ENCODE results near the gene SIGLEC15. TPM values are rescaled to one million over a fixed set of nuclear protein-coding genes. Genes with fewer than 3 reads are reported as not detected.

Gene SIGLEC15
- total RNA-seq = 1.2 TPM
- not detected for polyA plus RNA-seq (ENCODE audit: insufficient read depth, low read depth, low replicate concordance)
- long read RNA-seq, donor 1 = 0 reads
- long read RNA-seq, donor 2 = 0 reads
- long read RNA-seq, donor 3 = 0 reads
- long read RNA-seq, donor 4 = 0 reads
- long read RNA-seq, donor 5 = 0 reads
- long read RNA-seq, donor 6 = 0 reads
- long read RNA-seq, donor 7, partial matches to known transcripts = 0 of 2 reads
- long read RNA-seq, donor 7, other reads (novel, unspliced or antisense) = 0 of 2 reads
- long read RNA-seq, donor 8 = 0 reads
- long read RNA-seq, donor 9 = 0 reads
- long read RNA-seq, donor 10 = 0 reads

GRCh38 chr18:45825258-45826044, at the start of gene SIGLEC15:
TSS of gene SIGLEC15 (plus strand) at chr18:45825675. CDS start at chr18:45825729, 54 bp downstream.
- DNase-seq (peak in 1 of 5 donors; percentile 58), FAIRE-seq (no peak)
- no peaks in the 10 kb centered on the region for H3K27me3 ChIP-seq (ENCODE audit: control insufficient read depth, insufficient read depth, low read length)
- no peak within 1 kb of the TSS for H3K4me3 ChIP-seq (ENCODE audit: low read length in 3 of 3)
- peaks cover 0 to 4% (median 3%) of the 10 kb centered on the region in 3 donors for H3K4me1 ChIP-seq (ENCODE audit: control insufficient read depth in 2 of 3, insufficient read depth in 2 of 3, low read depth in 1 of 3, low read length in 3 of 3)
- H3K27ac ChIP-seq (ENCODE audit: low read depth in 2 of 2, low read length in 2 of 2) = no peak within 1 kb of the TSS
- no peak for TF ChIP-seq CTCF (IDR thresholded peaks at IDR 0.05; ENCODE audit: borderline replicate concordance, extremely low read depth, insufficient read depth)
- no peaks in the 10 kb centered on the region for H3K36me3 ChIP-seq (ENCODE audit: control insufficient read depth in 2 of 3, insufficient read depth in 3 of 3, low read length in 3 of 3)
- H3K9me3 ChIP-seq (ENCODE audit: control insufficient read depth in 2 of 3, insufficient read depth in 1 of 3, low read length in 3 of 3) = no peaks in the 10 kb centered on the region
- H3K9ac ChIP-seq (ENCODE audit: low read length in 3 of 3) = no peak within 1 kb of the TSS
- intact Hi-C loops (cut with DNase I) = no loop called here

- H3K27ac ChIP-seq (ENCODE audit: low read depth in 2 of 2, low read length in 2 of 2) = no peak overlapping the region
- H3K36me3 ChIP-seq (ENCODE audit: control insufficient read depth in 2 of 3, insufficient read depth in 3 of 3, low read length in 3 of 3) = no peaks in the 10 kb centered on the region
- H3K9ac ChIP-seq (ENCODE audit: low read length in 3 of 3) = peak overlapping the region in 2 of 3 donors; percentile 29 to 59
- DNase-seq = peak in 2 of 5 donors; percentile 35 to 40
- no peaks in the 10 kb centered on the region for H3K27me3 ChIP-seq (ENCODE audit: control insufficient read depth, insufficient read depth, low read length)
- TF ChIP-seq CTCF (IDR thresholded peaks at IDR 0.05; ENCODE audit: borderline replicate concordance, extremely low read depth, insufficient read depth) = no peak
- FAIRE-seq = no peak
- peak overlapping the region; percentile 59 to 80 (median 69) for H3K4me3 ChIP-seq (ENCODE audit: low read length in 3 of 3)
- intact Hi-C loops (cut with DNase I) = no loop called here
- H3K4me1 ChIP-seq (ENCODE audit: control insufficient read depth in 2 of 3, insufficient read depth in 2 of 3, low read depth in 1 of 3, low read length in 3 of 3) = peaks cover 0 to 4% (median 0%) of the 10 kb centered on the region in 3 donors
- H3K9me3 ChIP-seq (ENCODE audit: control insufficient read depth in 2 of 3, insufficient read depth in 1 of 3, low read length in 3 of 3) = no peaks in the 10 kb centered on the region
These were observed 49.7 kb upstream of the SIGLEC15 start for GRCh38 chr18:45775743-45776142.

GRCh38 chr18:45777393-45777792, 48.1 kb upstream of the SIGLEC15 start:
- H3K9me3 ChIP-seq (ENCODE audit: control insufficient read depth in 2 of 3, insufficient read depth in 1 of 3, low read length in 3 of 3) = no peaks in the 10 kb centered on the region
- no peak for FAIRE-seq
- no peak overlapping the region for H3K27ac ChIP-seq (ENCODE audit: low read depth in 2 of 2, low read length in 2 of 2)
- peaks cover 0 to 4% (median 0%) of the 10 kb centered on the region in 3 donors for H3K4me1 ChIP-seq (ENCODE audit: control insufficient read depth in 2 of 3, insufficient read depth in 2 of 3, low read depth in 1 of 3, low read length in 3 of 3)
- no peak overlapping the region for H3K9ac ChIP-seq (ENCODE audit: low read length in 3 of 3)
- no peaks in the 10 kb centered on the region for H3K36me3 ChIP-seq (ENCODE audit: control insufficient read depth in 2 of 3, insufficient read depth in 3 of 3, low read length in 3 of 3)
- no peak for TF ChIP-seq CTCF (IDR thresholded peaks at IDR 0.05; ENCODE audit: borderline replicate concordance, extremely low read depth, insufficient read depth)
- no peaks in the 10 kb centered on the region for H3K27me3 ChIP-seq (ENCODE audit: control insufficient read depth, insufficient read depth, low read length)
- intact Hi-C loops (cut with DNase I) = no loop called here
- no peak for DNase-seq
- H3K4me3 ChIP-seq (ENCODE audit: low read length in 3 of 3) = no peak overlapping the region
